Keratinocyte (primary cell): ENCODE data around the gene PGM1.

ENCODE experiments used
- EZH2 ChIP-seq: IDR thresholded peaks from one replicate; pipeline ENCODE4 v1.6.1; 2012; ENCODE audit warnings: inconsistent platforms, mild to moderate bottlenecking, low read length, moderate library complexity
- TF ChIP-seq, protein P1 (sequence below), 3 experiments: IDR thresholded peaks in 1 of 3; conservative IDR thresholded peaks in 1 of 3; optimal IDR thresholded peaks in 1 of 3; 2 replicates in 2 of 3; 3 replicates in 1 of 3; pipeline versions ENCODE3 to v1.5.1; 2011; ENCODE audit warnings: low read length in 3 of 3, mild to moderate bottlenecking in 3 of 3, moderate library complexity in 2 of 3, control low read depth in 1 of 3, inconsistent platforms in 1 of 3; ENCODE audit not compliant: insufficient read depth in 2 of 3; ENCODE audit errors: extremely low read depth in 1 of 3

DNA sequence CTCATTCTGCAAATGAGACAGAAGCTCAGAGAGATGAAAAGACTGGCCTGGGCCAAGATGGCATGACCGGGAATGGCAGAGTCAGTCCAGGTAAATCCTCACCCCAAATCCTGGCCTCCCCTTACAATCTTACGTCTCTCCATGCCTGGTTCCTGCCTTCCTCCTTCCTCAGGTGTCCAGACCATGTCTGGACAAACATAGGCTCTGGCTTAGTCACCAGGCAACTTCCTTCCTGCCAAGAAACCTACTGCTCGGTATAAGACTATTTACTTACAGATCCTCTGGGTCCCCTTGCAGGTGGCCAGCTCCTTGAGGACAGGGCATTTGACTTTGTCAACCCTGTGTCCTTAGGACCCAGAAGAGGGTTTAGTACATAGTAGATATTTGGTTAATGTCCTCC, 111.2 kb downstream of the PGM1 start:
- no peak for TF ChIP-seq EZH2
- TF ChIP-seq, protein P1, sequence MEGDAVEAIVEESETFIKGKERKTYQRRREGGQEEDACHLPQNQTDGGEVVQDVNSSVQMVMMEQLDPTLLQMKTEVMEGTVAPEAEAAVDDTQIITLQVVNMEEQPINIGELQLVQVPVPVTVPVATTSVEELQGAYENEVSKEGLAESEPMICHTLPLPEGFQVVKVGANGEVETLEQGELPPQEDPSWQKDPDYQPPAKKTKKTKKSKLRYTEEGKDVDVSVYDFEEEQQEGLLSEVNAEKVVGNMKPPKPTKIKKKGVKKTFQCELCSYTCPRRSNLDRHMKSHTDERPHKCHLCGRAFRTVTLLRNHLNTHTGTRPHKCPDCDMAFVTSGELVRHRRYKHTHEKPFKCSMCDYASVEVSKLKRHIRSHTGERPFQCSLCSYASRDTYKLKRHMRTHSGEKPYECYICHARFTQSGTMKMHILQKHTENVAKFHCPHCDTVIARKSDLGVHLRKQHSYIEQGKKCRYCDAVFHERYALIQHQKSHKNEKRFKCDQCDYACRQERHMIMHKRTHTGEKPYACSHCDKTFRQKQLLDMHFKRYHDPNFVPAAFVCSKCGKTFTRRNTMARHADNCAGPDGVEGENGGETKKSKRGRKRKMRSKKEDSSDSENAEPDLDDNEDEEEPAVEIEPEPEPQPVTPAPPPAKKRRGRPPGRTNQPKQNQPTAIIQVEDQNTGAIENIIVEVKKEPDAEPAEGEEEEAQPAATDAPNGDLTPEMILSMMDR (optimal IDR thresholded peaks at IDR 0.05 in 1 of 3, IDR thresholded peaks at IDR 0.05 in 1 of 3, conservative IDR thresholded peaks at IDR 0.05 in 1 of 3; ENCODE audit: extremely low read depth in 1 of 3, insufficient read depth in 2 of 3, low read length in 3 of 3), result no peak
